ENCODE results near the gene APOD.
A peak's percentile ranks its signal among the peaks of the same experiment; 100 is the strongest.
"Not testable (repeated sequence)": the region's sequence is repeated elsewhere in the genome, so short reads cannot be mapped to it uniquely, and the experiment has no call there.

Gene APOD

DNA sequence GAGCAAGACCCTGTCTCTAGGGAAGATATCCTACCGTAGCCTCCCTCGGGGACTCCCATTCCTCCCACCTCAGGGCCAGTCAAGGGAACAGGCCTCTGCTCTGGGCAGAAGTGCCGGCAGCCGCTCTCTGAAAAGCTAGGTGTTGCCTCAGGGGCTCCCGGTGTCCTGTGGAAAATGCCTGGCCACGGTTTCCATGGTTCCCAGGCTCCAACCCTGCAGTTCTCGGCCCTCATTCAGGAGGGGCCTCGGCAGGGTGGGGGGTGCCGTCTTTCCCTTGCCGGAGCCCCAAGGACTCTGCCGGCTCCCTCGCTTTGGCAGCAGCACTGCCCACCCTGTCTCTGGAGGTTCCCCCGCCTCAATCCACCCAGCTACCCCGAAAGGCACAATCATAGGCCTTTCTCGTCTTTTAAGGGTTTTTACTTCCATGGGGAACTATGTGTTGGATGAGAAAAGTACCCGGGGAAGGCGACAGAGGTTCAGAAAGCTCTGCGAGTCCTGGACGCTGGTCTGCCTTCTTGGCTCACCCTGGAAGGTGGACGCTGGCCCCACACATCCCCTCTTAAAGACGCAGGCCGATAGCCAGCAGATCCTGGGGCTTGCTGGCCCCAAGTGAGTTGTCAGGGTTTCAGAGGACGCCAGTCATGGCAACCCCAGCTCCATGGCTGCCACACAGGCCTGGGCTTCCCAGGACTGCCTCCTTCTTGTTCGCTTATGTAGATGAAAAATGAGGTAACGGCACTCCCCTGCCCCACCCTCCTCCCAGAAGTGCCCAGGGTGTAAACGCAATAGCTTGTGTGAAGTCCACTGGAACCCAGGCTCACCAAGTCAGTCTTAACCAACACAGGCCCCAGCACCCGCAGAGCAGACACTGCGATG is 34.3 kb upstream of the APOD start:
- DNase-seq, result peak; percentile 65

GRCh38 chr3:195617134-195617533 is 33.4 kb upstream of the APOD start:
- DNase-seq, result not testable (repeated sequence)

GRCh38 chr3:195616681-195617080 is 32.9 kb upstream of the APOD start:
- peak; percentile 61 for DNase-seq

- not testable (repeated sequence) for DNase-seq
Measured at GRCh38 chr3:195615952-195616537, 32.3 kb upstream of the APOD start.

GRCh38 chr3:195614672-195615504 is 31.1 kb upstream of the APOD start:
- peak; percentile 67 for DNase-seq

- peak; percentile 47 for DNase-seq
Measured at GRCh38 chr3:195613468-195614069, 29.8 kb upstream of the APOD start.

DNA sequence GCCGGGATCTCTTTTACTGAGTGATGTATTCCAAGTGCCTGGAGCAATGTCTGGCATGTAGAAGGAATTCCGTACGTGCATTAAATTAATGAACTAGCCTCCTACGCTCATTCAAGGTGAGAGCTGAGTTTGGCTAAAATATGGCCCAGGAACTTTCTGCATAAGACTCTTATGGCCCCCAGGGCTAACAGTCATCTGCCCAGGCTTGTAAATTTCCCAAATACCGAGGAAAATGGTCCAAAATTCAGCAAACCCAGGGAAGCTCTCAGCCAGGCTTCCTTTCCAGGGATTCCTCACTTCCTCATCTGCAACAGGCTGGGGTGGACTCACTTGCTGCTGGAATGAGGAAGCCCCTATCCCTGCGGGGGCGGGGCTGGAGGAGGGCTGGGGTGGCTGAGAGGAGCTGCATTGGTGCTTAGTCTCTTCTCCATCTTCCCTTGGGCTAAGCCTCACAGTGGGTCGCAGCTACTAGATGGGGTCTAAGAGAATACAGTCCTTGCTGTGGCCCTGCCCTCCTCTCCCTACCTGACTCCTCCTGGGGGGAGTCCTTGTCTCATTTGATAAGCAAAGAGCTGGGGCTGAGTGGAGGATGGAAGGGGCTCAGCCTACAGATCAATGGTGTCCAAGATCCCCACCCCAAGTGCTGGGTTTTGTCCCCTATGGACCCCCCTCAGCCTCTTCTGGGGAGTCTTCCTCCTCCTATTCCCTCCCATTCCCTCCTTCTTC is 28.5 kb upstream of the APOD start:
- peak; percentile 59 for DNase-seq

GRCh38 chr3:195609229-195609628 is 25.5 kb upstream of the APOD start:
- peak; percentile 63 for DNase-seq

GRCh38 chr3:195601785-195602184 is 18.0 kb upstream of the APOD start:
- not testable (repeated sequence) for DNase-seq

DNA sequence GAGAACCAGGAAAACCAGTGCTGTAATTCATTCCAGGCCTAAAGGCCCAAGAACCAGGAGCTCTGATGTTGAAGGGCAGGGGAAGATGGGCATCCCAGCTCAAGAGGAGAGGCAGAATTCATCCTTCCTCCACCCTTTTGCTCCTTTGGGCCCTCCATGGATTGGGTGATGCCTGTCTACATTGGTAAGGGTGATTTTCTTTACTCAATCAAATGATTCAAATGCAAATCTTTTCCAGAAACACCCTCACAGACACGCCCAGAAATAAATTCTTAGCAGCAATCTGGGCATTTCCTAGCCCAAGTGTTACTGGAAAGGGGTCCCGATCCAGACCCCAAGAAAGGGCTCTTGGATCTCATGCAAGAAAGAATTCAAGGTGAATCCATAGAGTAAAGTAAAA is 17.6 kb upstream of the APOD start:
- no peak for DNase-seq

GRCh38 chr3:195599926-195600325 is 16.2 kb upstream of the APOD start:
- peak; percentile 49 for DNase-seq

- not testable (repeated sequence) for DNase-seq
Measured at GRCh38 chr3:195599516-195599915, 15.8 kb upstream of the APOD start.

DNA sequence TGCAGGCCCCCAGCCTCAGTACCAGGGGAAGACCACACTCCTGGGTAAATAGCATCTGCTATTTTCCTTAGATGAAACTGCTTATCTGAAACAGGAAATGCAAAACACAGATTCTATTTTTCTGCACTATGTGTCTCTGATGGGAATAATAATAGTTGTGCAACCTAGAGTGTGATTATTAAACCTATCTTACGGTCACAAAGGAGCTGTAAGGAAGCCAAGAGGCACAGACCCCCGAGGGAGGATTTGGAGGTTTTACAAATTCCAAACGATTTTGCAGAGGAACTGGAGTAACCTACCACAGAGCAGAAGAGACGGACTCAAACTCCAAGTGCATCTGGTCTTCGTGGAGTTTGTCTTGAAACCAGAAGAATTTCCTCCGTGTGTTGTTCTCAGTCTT is 14.1 kb upstream of the APOD start:
- no peak for DNase-seq

DNA sequence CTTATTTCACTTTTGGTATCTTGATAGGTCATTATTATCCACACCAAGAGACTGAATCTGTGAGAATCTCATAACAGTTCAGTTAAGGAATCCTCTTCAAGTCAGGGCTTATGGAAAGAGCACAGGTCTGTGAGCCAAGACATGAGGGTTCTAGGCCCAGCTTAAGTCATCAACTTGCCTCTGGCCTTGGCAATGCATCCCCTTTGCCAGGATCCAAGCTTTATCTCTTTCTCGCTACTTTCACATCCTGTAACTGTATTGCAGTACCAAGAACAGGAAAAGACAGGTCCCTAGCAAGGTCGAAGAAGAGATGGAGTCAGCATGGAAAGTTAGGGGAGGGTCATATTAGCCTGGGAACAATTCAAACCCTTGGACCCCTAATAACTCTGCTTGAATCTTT is 13.5 kb upstream of the APOD start:
- no peak for DNase-seq

DNA sequence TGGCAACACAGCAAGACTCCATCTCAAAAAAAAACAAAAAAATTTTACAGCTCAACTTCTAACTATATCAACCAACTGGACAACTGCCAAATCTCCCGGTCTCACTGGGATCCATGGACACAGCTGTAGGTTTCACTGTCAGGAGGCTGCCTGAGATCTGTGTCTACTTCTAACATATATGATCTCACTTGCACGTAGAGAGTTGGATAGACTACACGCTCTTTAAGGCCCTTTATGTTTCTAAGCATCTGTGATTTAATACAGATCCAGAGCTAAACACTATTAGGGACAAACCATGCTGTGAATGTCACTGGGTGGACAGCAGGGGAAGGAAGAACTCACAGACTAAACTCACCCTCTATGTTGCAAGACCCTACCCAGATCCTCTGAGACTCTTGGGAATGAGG is 13.0 kb upstream of the APOD start:
- no peak for DNase-seq

GRCh38 chr3:195595785-195596531 is 12.2 kb upstream of the APOD start:
- DNase-seq, result no peak

DNA sequence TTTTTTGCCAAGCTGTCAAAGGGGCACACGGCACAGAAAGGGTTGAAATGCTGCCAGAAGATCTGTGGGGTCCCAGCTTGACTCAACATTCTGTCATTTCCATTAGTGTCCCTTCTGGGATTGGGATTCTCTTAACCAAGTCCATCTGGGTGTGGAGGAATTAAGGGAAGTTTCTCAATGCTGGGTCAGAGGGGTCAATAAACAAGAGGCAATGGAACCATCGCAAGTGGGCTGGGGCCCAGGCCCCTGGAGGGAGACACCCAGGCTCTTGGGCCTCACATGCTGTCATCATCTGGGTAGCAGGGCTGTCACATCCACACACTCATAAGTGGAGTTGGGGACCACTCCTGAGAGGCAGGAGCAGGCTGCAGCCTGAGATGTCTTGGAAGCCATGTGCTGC is 8.1 kb upstream of the APOD start:
- no peak for DNase-seq

GRCh38 chr3:195591220-195591619 is 7.5 kb upstream of the APOD start:
- DNase-seq, result no peak

DNA sequence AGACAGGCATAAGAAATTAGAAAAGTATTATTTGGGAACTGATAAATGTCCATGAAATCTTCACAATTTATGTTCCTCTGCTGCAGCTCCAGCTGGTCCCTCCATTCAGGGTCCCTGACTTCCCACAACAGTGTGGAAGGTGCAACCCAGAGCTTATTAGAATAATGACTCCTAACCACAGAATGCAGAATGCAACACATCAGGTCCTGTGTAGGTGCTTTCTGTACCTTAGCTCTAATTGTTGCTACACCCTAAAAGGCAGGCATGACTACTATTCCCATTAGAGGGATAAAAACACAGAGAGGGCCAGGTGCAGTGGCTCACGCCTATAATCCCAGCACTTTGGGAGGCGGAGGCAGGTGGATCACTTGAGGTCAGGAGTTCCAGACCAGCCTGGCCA is 6.6 kb upstream of the APOD start:
- not testable (repeated sequence) for DNase-seq

GRCh38 chr3:195589796-195590195 is 6.1 kb upstream of the APOD start:
- DNase-seq, result not testable (repeated sequence)

- DNase-seq, result no peak
Measured at GRCh38 chr3:195587824-195588223, 4.1 kb upstream of the APOD start.

DNA sequence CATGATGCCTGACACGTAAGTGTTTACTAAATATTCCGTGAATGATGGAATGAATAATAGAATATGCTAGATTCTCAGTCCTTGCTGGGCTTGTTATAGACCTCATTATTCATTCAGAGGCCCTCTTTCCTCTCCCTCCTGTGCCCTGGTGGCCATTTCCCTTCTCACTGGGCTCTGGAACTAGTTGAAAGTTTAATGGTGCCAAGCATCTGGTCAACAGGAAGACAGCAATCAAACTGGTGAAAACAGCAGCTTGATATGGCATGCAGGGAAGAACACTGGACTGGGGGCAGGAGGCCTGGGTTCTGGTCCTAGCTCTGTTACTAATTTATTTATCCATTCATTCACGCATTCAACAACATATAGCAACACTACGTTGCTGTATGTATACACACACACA is 3.7 kb upstream of the APOD start:
- no peak for DNase-seq
